ENCODE measurements around the gene MAD2L1. TPM values are rescaled to one million over a fixed set of nuclear protein-coding genes. Genes with fewer than 3 reads are reported as not detected.

Gene MAD2L1
- total RNA-seq: under 1 TPM; 0.14 to 0.49 TPM

DNA sequence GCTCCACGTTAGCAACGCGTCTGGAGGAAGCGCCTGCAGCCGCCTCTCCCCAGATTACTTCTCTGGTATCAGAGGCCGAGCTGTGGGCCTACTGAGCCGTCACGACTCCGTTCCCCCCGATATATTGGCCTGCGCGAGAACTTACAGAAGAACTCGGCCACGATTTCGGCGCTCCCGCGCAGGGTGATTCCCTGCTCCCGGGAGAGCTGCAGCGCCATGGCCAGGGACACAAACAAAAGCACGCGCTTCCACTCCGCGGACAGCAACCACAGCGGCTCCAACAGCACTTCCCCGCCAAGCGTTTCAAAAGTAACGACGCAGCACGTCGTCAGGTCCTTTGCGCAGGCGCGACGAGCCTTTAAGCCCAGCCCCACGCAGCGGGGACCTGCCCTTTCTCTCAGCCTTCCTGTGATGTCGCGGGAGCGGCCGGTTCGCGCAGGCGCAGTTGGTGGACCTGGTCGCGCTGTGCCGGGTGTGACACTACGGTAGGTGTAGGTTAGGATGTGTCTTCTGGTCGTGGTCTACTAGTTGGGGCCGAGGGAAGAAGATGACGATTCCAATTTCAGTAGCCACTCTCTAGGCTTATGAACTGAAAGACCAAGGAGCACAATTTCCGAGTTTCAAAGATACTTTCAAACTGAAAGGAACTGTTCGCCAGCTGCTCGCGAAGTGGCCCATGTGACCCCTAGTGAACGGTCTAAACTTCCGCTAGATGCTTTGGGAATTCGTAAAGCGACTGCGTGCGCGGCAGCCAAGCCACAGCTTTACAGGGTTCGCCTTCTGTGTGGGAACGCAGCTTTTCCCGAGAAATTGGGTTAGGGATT, at the start of gene MAD2L1:
TSS of gene MAD2L1 (minus strand) at position 332 of the 824 bp plus-strand sequence. CDS start at position 218, 114 bp downstream.
- ATAC-seq (ENCODE audit: insufficient number of reproducible peaks, low FRiP score, low read depth) (peak; percentile 94), DNase-seq (ENCODE audit: low spot score) (peak; percentile 97)
- Histone ChIP-seq H3K4me3 (peak within 1 kb of the TSS; percentile 79), H3K27ac (peak within 1 kb of the TSS; percentile 92 to 94), H3K4me1 (ENCODE audit: control insufficient read depth in 1 of 2, low read depth in 2 of 2) (peaks cover 8 to 31% of the 10 kb centered on the region in 2 donors), H3K27me3 (replicated peaks; ENCODE audit: insufficient read depth) (no peaks in the 10 kb centered on the region), H3K9me3 (no peaks in the 10 kb centered on the region), H3K36me3 (no peaks in the 10 kb centered on the region)
- TF ChIP-seq, protein P1, sequence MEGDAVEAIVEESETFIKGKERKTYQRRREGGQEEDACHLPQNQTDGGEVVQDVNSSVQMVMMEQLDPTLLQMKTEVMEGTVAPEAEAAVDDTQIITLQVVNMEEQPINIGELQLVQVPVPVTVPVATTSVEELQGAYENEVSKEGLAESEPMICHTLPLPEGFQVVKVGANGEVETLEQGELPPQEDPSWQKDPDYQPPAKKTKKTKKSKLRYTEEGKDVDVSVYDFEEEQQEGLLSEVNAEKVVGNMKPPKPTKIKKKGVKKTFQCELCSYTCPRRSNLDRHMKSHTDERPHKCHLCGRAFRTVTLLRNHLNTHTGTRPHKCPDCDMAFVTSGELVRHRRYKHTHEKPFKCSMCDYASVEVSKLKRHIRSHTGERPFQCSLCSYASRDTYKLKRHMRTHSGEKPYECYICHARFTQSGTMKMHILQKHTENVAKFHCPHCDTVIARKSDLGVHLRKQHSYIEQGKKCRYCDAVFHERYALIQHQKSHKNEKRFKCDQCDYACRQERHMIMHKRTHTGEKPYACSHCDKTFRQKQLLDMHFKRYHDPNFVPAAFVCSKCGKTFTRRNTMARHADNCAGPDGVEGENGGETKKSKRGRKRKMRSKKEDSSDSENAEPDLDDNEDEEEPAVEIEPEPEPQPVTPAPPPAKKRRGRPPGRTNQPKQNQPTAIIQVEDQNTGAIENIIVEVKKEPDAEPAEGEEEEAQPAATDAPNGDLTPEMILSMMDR (IDR thresholded peaks at IDR 0.05): no peak

DNA sequence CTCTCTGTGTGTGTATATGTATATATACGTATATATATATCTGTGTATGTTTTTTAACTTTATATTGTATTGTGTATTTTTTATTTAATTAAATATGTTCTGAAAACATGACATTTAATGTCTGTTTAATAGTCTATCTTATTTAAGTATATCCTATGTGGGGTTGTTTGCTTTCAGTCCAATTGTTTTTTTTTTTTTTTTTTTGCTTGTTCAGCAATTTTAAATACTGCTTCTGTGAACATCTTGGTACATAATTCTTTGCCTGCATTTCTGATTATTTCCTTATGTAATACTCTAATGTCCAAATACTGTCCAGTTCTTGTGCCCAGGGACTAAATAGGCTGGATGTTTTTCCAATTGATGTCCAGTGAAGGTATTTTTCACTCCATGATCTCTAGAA, 45.1 kb upstream of the MAD2L1 start:
- Histone ChIP-seq H3K9me3 (no peaks in the 10 kb centered on the region), H3K36me3 (no peaks in the 10 kb centered on the region), H3K4me1 (ENCODE audit: control insufficient read depth in 1 of 2, low read depth in 2 of 2) (peaks cover 0 to 4% of the 10 kb centered on the region in 2 donors), H3K27ac (no peak overlapping the region), H3K27me3 (replicated peaks; ENCODE audit: insufficient read depth) (no peaks in the 10 kb centered on the region), H3K4me3 (no peak overlapping the region)
- TF ChIP-seq, protein P1 (IDR thresholded peaks at IDR 0.05): no peak
- DNase-seq (ENCODE audit: low spot score): no peak
- ATAC-seq (ENCODE audit: insufficient number of reproducible peaks, low FRiP score, low read depth): no peak

DNA sequence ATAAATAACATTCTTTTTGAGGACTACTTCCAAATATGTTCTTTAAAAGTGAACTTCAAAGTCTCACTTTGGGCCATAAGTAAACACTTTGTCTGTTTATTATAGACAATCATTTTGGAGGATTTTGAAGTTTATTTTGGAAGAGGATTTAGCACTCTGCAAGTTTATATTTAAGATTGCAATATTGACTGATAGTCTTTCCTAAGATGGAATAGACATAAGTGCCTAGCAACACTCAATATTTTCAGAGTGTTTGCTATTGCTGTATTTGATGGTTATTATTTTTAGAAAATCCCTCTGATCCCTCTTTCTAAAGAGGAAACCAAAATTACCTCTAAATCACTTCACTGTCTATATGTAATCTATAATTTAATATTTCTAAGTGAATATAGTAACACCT, 42.8 kb upstream of the MAD2L1 start:
- TF ChIP-seq, protein P1 (IDR thresholded peaks at IDR 0.05): no peak
- Histone ChIP-seq H3K4me3 (no peak overlapping the region), H3K36me3 (no peaks in the 10 kb centered on the region), H3K4me1 (ENCODE audit: control insufficient read depth in 1 of 2, low read depth in 2 of 2) (peaks cover 0 to 4% of the 10 kb centered on the region in 2 donors), H3K27me3 (replicated peaks; ENCODE audit: insufficient read depth) (no peaks in the 10 kb centered on the region), H3K9me3 (no peaks in the 10 kb centered on the region), H3K27ac (no peak overlapping the region)
- ATAC-seq (ENCODE audit: insufficient number of reproducible peaks, low FRiP score, low read depth) (no peak), DNase-seq (ENCODE audit: low spot score) (no peak)

DNA sequence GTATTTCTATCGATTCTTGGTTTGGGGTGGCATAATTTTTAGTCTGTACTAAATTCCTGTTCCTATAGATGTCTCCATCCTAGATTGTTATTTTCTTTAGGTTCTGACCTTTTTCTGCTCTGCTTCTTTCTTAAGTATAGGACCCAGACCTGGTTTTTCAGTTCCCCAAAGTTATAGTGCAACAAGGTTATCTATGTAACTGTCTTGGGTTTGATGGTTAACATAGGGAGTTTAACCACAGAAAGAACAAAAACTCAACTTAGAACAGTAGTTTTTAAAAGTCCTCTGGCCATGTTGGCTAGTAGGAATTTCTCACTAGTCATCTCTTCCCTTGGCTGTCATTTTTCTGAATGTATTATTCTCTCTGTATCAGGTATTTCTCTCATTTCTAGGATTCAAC, 38.8 kb upstream of the MAD2L1 start:
- H3K9me3 ChIP-seq: no peaks in the 10 kb centered on the region
- TF ChIP-seq, protein P1 (IDR thresholded peaks at IDR 0.05): no peak
- H3K4me3 ChIP-seq: no peak overlapping the region
- no peak for DNase-seq (ENCODE audit: low spot score)
- peaks cover 0 to 4% of the 10 kb centered on the region in 2 donors for H3K4me1 ChIP-seq (ENCODE audit: control insufficient read depth in 1 of 2, low read depth in 2 of 2)
- no peak for ATAC-seq (ENCODE audit: insufficient number of reproducible peaks, low FRiP score, low read depth)
- H3K27me3 ChIP-seq (replicated peaks; ENCODE audit: insufficient read depth): no peaks in the 10 kb centered on the region
- no peaks in the 10 kb centered on the region for H3K36me3 ChIP-seq
- H3K27ac ChIP-seq: no peak overlapping the region

DNA sequence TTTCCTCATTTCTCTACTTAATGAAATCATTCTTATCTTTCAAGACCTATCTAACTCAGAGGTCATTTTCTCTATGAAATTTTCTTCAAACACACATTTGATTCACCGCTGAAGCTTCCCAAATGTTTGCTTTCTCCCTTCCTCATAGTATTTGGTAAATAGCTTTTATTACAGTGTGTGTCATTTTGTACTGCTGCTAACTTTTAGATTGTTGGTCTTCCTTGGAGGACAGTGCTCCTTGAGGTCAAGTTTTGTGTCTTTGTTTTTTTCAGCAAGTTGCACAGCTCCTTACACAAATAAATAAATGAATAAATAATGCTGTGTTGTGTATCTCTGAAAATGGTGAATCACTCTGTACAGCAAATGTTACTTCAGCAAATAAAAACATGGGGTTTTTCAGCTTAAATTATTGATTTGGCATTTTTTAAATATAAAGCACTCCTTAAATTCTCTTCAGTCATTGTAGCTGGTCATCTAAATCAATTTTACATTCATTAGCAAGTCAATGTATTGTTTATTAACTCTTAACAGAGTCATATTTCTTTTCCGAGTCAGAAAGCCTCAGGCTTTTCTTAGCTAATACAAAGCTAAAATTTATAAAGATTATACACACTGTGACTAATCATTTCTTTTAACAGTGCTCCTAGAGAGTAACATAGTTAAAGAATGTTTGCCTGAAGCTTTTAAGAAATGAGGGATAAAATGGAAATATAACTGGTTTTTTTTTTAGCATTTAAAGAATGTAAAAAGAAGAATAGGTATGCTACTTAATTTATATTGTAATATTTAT, 30.1 kb upstream of the MAD2L1 start:
- H3K9me3 ChIP-seq: no peaks in the 10 kb centered on the region
- TF ChIP-seq, protein P1 (IDR thresholded peaks at IDR 0.05): no peak

More for the DNA sequence above, 30.1 kb upstream of the MAD2L1 start:
- H3K27me3 ChIP-seq (replicated peaks; ENCODE audit: insufficient read depth): no peaks in the 10 kb centered on the region
- DNase-seq (ENCODE audit: low spot score) (no peak), ATAC-seq (ENCODE audit: insufficient number of reproducible peaks, low FRiP score, low read depth) (no peak)
- no peaks in the 10 kb centered on the region for H3K4me1 ChIP-seq (ENCODE audit: control insufficient read depth in 1 of 2, low read depth in 2 of 2)
- no peak overlapping the region for H3K27ac ChIP-seq
- H3K36me3 ChIP-seq: no peaks in the 10 kb centered on the region
- H3K4me3 ChIP-seq: no peak overlapping the region

Data from thoracic aorta (tissue), 2 donors.